NCI-H510A (cell line): Measurements from ENCODE around the gene FAM168A.
A peak's percentile ranks its signal among the peaks of the same experiment; 100 is the strongest.
"Not testable (repeated sequence)": the region's sequence is repeated elsewhere in the genome, so short reads cannot be mapped to it uniquely, and the experiment has no call there.

Source experiments
- DNase-seq: peaks from one replicate; lab custom pipeline; 2025; lab: John Stamatoyannopoulos, UW

FAM168A gene

GRCh38 chr11:73592640-73593039, 5.3 kb downstream of the FAM168A start:
- DNase-seq = no peak

- no peak for DNase-seq
Observed at GRCh38 chr11:73591743-73592142, 6.2 kb downstream of the FAM168A start.

GRCh38 chr11:73590991-73591390, 6.9 kb downstream of the FAM168A start:
- DNase-seq = no peak

GRCh38 chr11:73586791-73587190, 11.1 kb downstream of the FAM168A start:
- no peak for DNase-seq

GRCh38 chr11:73585834-73586575, 11.9 kb downstream of the FAM168A start:
- no peak for DNase-seq

GRCh38 chr11:73584831-73585230, 13.1 kb downstream of the FAM168A start:
- DNase-seq = no peak

- no peak for DNase-seq
Observed at GRCh38 chr11:73582653-73583052, 15.3 kb downstream of the FAM168A start.

GRCh38 chr11:73580749-73581148, 17.2 kb downstream of the FAM168A start:
- DNase-seq = not testable (repeated sequence)

GRCh38 chr11:73579641-73580434, 18.1 kb downstream of the FAM168A start:
- no peak for DNase-seq

- DNase-seq = peak; percentile 7
Observed at GRCh38 chr11:73578592-73579185, 19.2 kb downstream of the FAM168A start.

- no peak for DNase-seq
Observed at GRCh38 chr11:73577496-73577917, 20.4 kb downstream of the FAM168A start.

- no peak for DNase-seq
Observed at GRCh38 chr11:73576185-73576614, 21.7 kb downstream of the FAM168A start.

GRCh38 chr11:73571982-73572381, 25.9 kb downstream of the FAM168A start:
- DNase-seq = not testable (repeated sequence)

- DNase-seq = peak; percentile 14
Observed at GRCh38 chr11:73570415-73571114, 27.3 kb downstream of the FAM168A start.

- no peak for DNase-seq
Observed at GRCh38 chr11:73566977-73567755, 30.7 kb downstream of the FAM168A start.

- DNase-seq = no peak
Observed at GRCh38 chr11:73566422-73566821, 31.5 kb downstream of the FAM168A start.

- DNase-seq = no peak
Observed at GRCh38 chr11:73565804-73566203, 32.1 kb downstream of the FAM168A start.

- DNase-seq = no peak
Observed at GRCh38 chr11:73564903-73565302, 33.0 kb downstream of the FAM168A start.

- no peak for DNase-seq
Observed at GRCh38 chr11:73563539-73564200, 34.2 kb downstream of the FAM168A start.

GRCh38 chr11:73559743-73560142, 38.2 kb downstream of the FAM168A start:
- DNase-seq = no peak

GRCh38 chr11:73556966-73557365, 40.9 kb downstream of the FAM168A start:
- no peak for DNase-seq
